H1 (cell line): Measurements from ENCODE around the gene JAG2. TPM values are rescaled to one million over a fixed set of nuclear protein-coding genes. Genes with fewer than 3 reads are reported as not detected.
A peak's percentile ranks its signal among the peaks of the same experiment; 100 is the strongest.

Experiments
- CTCF ChIA-PET: fragments of 300-600 bp; sonication (Branson Sonifier 250); formaldehyde crosslinking; loops from one replicate; lab custom pipeline; 2021; ENCODE audit not compliant: partially characterized antibody; lab: Charles Lee
- POLR2A ChIA-PET: fragments of 300-600 bp; sonication (Branson Sonifier 250); formaldehyde crosslinking; loops from one replicate; lab custom pipeline; 2021; ENCODE audit warnings: inconsistent platforms; ENCODE audit not compliant: partially characterized antibody; lab: Charles Lee
- DNase-seq, 2 experiments: peaks; one replicate each; pipeline versions ENCODE4 v3.0.0 to v3.0.0-alpha.2; 2010 to 2022; ENCODE audit warnings: low spot score in 2 of 2, low read depth in 1 of 2, mixed read lengths in 1 of 2
- FAIRE-seq: peaks from 2 replicates; lab custom pipeline; 2011; peaks lifted over from hg19 to GRCh38; lab: Jason Lieb, UNC
- H2AFZ ChIP-seq: 2 replicates; pipeline ENCODE4 v1.8.1; 2012; ENCODE audit warnings: low read length, inconsistent platforms
- H2AK5ac ChIP-seq: 2 replicates; pipeline ENCODE4 v1.6.1; 2013; ENCODE audit warnings: low read depth, low read length
- H2BK120ac ChIP-seq: replicated peaks from 2 replicates; pipeline ENCODE3; 2013; ENCODE audit warnings: low read depth, low read length, inconsistent platforms
- H2BK12ac ChIP-seq: 2 replicates; pipeline ENCODE4 v1.6.1; 2013; ENCODE audit warnings: low read depth, low read length
- H2BK15ac ChIP-seq: 2 replicates; pipeline ENCODE4 v1.6.1; 2013; ENCODE audit warnings: low read length
- H2BK20ac ChIP-seq: 2 replicates; pipeline ENCODE4 v1.6.1; 2013; ENCODE audit warnings: low read length
- H2BK5ac ChIP-seq: 2 replicates; pipeline ENCODE4 v1.6.1; 2013; ENCODE audit warnings: low read depth, low read length
- H3K14ac ChIP-seq: 2 replicates; pipeline ENCODE4 v1.6.1; 2013; ENCODE audit warnings: inconsistent platforms; ENCODE audit not compliant: insufficient read length
- H3K18ac ChIP-seq: 2 replicates; pipeline ENCODE4 v1.6.1; 2013; ENCODE audit warnings: low read length; ENCODE audit errors: extremely low read depth
- H3K23ac ChIP-seq: 2 replicates; pipeline ENCODE4 v1.6.1; 2013; ENCODE audit warnings: inconsistent platforms; ENCODE audit not compliant: insufficient read length
- H3K23me2 ChIP-seq: 2 replicates; pipeline ENCODE4 v1.6.1; 2013; ENCODE audit warnings: low read depth, low read length
- H3K27ac ChIP-seq: 2 replicates; pipeline ENCODE4 v1.6.1; 2011; ENCODE audit warnings: low read depth, low read length, inconsistent platforms
- H3K27me3 ChIP-seq, 4 experiments: replicated peaks in 1 of 4; 1 replicate in 1 of 4; 2 replicates in 3 of 4; pipeline versions ENCODE4 v1.6.1 to v1.8.1; 2011 to 2013; ENCODE audit warnings: low read length in 3 of 4, mild to moderate bottlenecking in 3 of 4, inconsistent platforms in 2 of 4, mixed read lengths in 2 of 4, moderate library complexity in 1 of 4; ENCODE audit not compliant: control insufficient read depth in 3 of 4, insufficient read depth in 3 of 4; ENCODE audit errors: extremely low read depth in 1 of 4
- H3K36me3 ChIP-seq, 4 experiments: 2 replicates each; pipeline versions ENCODE4 v1.6.1 to v1.8.1; 2011 to 2013; ENCODE audit warnings: mild to moderate bottlenecking in 4 of 4, low read length in 3 of 4, moderate library complexity in 2 of 4, control low read depth in 1 of 4, inconsistent platforms in 1 of 4; ENCODE audit not compliant: insufficient read depth in 4 of 4, control insufficient read depth in 2 of 4
- H3K4ac ChIP-seq: replicated peaks from 2 replicates; pipeline ENCODE3; 2013; ENCODE audit warnings: low read length, low read depth, mixed read lengths, inconsistent platforms; ENCODE audit not compliant: insufficient read length
- H3K4me1 ChIP-seq, 4 experiments: replicated peaks in 1 of 4; 1 replicate in 1 of 4; 2 replicates in 3 of 4; pipeline versions ENCODE4 v1.6.1 to v1.8.1; 2011 to 2013; ENCODE audit warnings: low read length in 3 of 4, inconsistent platforms in 2 of 4, mixed read lengths in 1 of 4; ENCODE audit not compliant: insufficient read depth in 4 of 4, control insufficient read depth in 3 of 4
- H3K4me2 ChIP-seq, 2 experiments: 2 replicates each; pipeline versions ENCODE4 v1.6.1 to v1.8.1; 2011 to 2013; ENCODE audit warnings: low read depth in 2 of 2, low read length in 2 of 2, control low read depth in 1 of 2, inconsistent platforms in 1 of 2, mild to moderate bottlenecking in 1 of 2; ENCODE audit not compliant: insufficient read depth in 1 of 2
- H3K4me3 ChIP-seq, 4 experiments: fragments of 200-600, 300-600 bp in 1 of 4; sonication (generic), shearing (Covaris generic), sonication (Bioruptor Twin) in 1 of 4; 2 replicates each; pipeline versions ENCODE4 v1.5.1 to v1.8.1; 2011 to 2016; ENCODE audit warnings: low read length in 4 of 4, low read depth in 3 of 4, control low read depth in 2 of 4, inconsistent platforms in 2 of 4, mild to moderate bottlenecking in 2 of 4, mixed read lengths in 1 of 4, moderate library complexity in 1 of 4; ENCODE audit not compliant: insufficient read depth in 2 of 4; ENCODE audit errors: extremely low read depth in 1 of 4
- H3K56ac ChIP-seq: replicated peaks from 2 replicates; pipeline ENCODE3; 2013; ENCODE audit warnings: low read depth, mild to moderate bottlenecking, mixed read lengths, low read length, inconsistent platforms; ENCODE audit not compliant: insufficient read length
- H3K79me1 ChIP-seq: 2 replicates; pipeline ENCODE4 v1.6.1; 2013; ENCODE audit warnings: low read depth, low read length, control low read depth
- H3K79me2 ChIP-seq, 2 experiments: 2 replicates each; pipeline versions ENCODE4 v1.6.1 to v1.8.1; 2012 to 2013; ENCODE audit warnings: low read length in 2 of 2, mild to moderate bottlenecking in 2 of 2, inconsistent platforms in 1 of 2; ENCODE audit not compliant: insufficient read depth in 2 of 2, control insufficient read depth in 1 of 2
- H3K9ac ChIP-seq, 4 experiments: replicated peaks in 1 of 4; 1 replicate in 1 of 4; 2 replicates in 3 of 4; pipeline versions ENCODE4 v1.6.1 to v1.8.1; 2011 to 2013; ENCODE audit warnings: low read depth in 3 of 4, low read length in 3 of 4, control low read depth in 2 of 4, mild to moderate bottlenecking in 2 of 4, moderate library complexity in 2 of 4, inconsistent platforms in 1 of 4; ENCODE audit errors: extremely low read depth in 1 of 4
- H3K9me3 ChIP-seq, 2 experiments: 2 replicates each; pipeline versions ENCODE4 v1.6.1 to v1.8.1; 2012 to 2013; ENCODE audit warnings: mild to moderate bottlenecking in 2 of 2, moderate library complexity in 2 of 2, control low read depth in 1 of 2, inconsistent platforms in 1 of 2, low read depth in 1 of 2, low read length in 1 of 2, mixed read lengths in 1 of 2; ENCODE audit not compliant: insufficient read depth in 2 of 2
- H4K20me1 ChIP-seq, 2 experiments: replicated peaks in 1 of 2; 2 replicates each; pipeline versions ENCODE3 to v1.8.1; 2011 to 2013; ENCODE audit warnings: inconsistent platforms in 2 of 2, low read length in 2 of 2, mild to moderate bottlenecking in 1 of 2; ENCODE audit not compliant: insufficient read depth in 2 of 2, control insufficient read depth in 1 of 2
- H4K5ac ChIP-seq: 2 replicates; pipeline ENCODE4 v1.6.1; 2013; ENCODE audit warnings: low read length, low read depth, mixed read lengths, inconsistent platforms; ENCODE audit not compliant: insufficient read length
- H4K8ac ChIP-seq: 2 replicates; pipeline ENCODE4 v1.8.0; 2013; ENCODE audit warnings: mild to moderate bottlenecking, moderate library complexity, low read length, inconsistent platforms; ENCODE audit not compliant: insufficient read depth; ENCODE audit errors: extremely low read depth
- H4K91ac ChIP-seq: replicated peaks from 2 replicates; pipeline ENCODE3; 2013; ENCODE audit warnings: low read length, mixed read lengths, inconsistent platforms; ENCODE audit not compliant: insufficient read length
- ASH2L ChIP-seq: fragments of 200-600, 300-600 bp; sonication (generic); IDR thresholded peaks from one replicate; pipeline ENCODE4 v1.7.1; 2017; ENCODE audit warnings: low read length
- CBX5 ChIP-seq: fragments of 300-800, 300-1000 bp; sonication (generic); IDR thresholded peaks from 2 replicates; pipeline ENCODE4 v1.7.1; 2016; ENCODE audit warnings: antibody characterized with exemption, low read length, low read depth
- CBX8 ChIP-seq: fragments of 300-800, 300-1000 bp; sonication (generic); IDR thresholded peaks from 2 replicates; pipeline ENCODE4 v1.7.1; 2016; ENCODE audit warnings: low read depth, low read length, borderline replicate concordance
- CHD1 ChIP-seq: IDR thresholded peaks from 2 replicates; pipeline ENCODE4 v1.6.1; 2012; ENCODE audit warnings: low read depth, low read length, improper control_type of control experiment
- EGR1 ChIP-seq: IDR thresholded peaks from 2 replicates; pipeline ENCODE4 v1.6.1; 2011; ENCODE audit warnings: low read depth, low read length, borderline replicate concordance
- EZH2 ChIP-seq: fragments of 200-600 bp; sonication (generic); IDR thresholded peaks from 2 replicates; pipeline ENCODE4 v1.7.1; 2012; ENCODE audit warnings: low read depth, mild to moderate bottlenecking, moderate library complexity, low read length, inconsistent platforms; ENCODE audit not compliant: severe bottlenecking
- POU5F1 ChIP-seq: IDR thresholded peaks from 2 replicates; pipeline ENCODE4 v1.6.1; 2011; ENCODE audit warnings: low read depth, mild to moderate bottlenecking, low read length, moderate library complexity
- RBBP5 ChIP-seq: IDR thresholded peaks from 2 replicates; pipeline ENCODE4 v1.7.1; 2012; ENCODE audit warnings: low read depth, mild to moderate bottlenecking, inconsistent platforms, low read length, moderate library complexity, borderline replicate concordance
- SP1 ChIP-seq: IDR thresholded peaks from 2 replicates; pipeline ENCODE4 v1.6.1; 2011; ENCODE audit warnings: low read depth, low read length
- WGBS, 2 experiments: shearing (Covaris generic) in 1 of 2; methylation state at CpG; one replicate each; pipeline versions ENCODE4 v1.1.6 to v1.1.7; 2013 to 2015; ENCODE audit warnings: low lambda C conversion rate in 2 of 2, mixed read lengths in 2 of 2, inconsistent platforms in 1 of 2, low coverage in 1 of 2, missing lambda C conversion rate in 1 of 2; ENCODE audit not compliant: insufficient replicate concordance in 2 of 2, insufficient coverage in 1 of 2, insufficient read length in 1 of 2; ENCODE audit errors: extremely low coverage in 1 of 2, missing lambda C conversion rate in 1 of 2; 5-methylcytosine and 5-hydroxymethylcytosine counted together
- polyA plus RNA-seq, 7 experiments: library from polyadenylated mRNA; depleted of rRNA in 3 of 7; stranded (reverse) in 5 of 7; unstranded in 2 of 7; fragments of >200 nt in 5 of 7; fragments of 200-250 nt in 2 of 7; gene quantifications; 1 replicate in 5 of 7; 2 replicates in 1 of 7; 4 replicates in 1 of 7; pipeline versions ENCODE4 v1.2.1 to v1.2.3, GENCODE V29; 2011 to 2013; ENCODE audit warnings: missing spikeins in 2 of 7, mixed read lengths in 2 of 7
- total RNA-seq: library from RNA; stranded (reverse); fragmentation: NEBNext Ultra II Directional; extraction: Animal tissue kit (Norgen Biotek cat#: 25700); gene quantifications from 2 replicates; pipeline ENCODE4 v1.2.1, GENCODE V29; 2021

Gene JAG2
- total and polyA plus RNA-seq, 2 of the 8 experiments (the other 6 are each of a cell fraction or from before 2014, with no cell fraction given) = 2.8 to 6.2 TPM

DNA sequence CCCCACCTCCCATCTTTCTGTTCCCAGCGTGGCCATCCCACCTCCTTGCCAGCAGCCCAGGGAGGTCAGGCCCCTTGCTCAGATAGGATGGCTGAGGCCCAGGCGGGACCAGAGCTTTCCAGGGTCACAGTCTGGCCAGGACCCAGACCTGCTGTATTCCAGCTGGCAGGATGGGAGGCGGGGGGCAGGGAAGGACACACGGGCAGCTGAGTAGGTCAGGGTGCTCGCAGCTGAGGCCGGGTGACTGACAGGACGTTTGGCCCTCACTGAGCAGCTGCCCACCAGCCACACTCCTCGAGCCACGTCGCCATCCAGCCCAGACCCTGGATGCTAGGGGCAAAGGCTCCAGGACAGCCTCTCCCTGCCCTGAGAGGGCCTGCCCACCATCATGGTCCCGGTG lies 8.5 kb upstream of the JAG2 start:
- Histone ChIP-seq H3K4me2 (no peak overlapping the region), H3K9me3 (no peaks in the 10 kb centered on the region), H4K91ac (no peak overlapping the region), H4K5ac (no peak overlapping the region), H3K56ac (no peak overlapping the region), H4K8ac (peak overlapping the region; percentile 51; the same call in 1 of the 2 replicates), H3K36me3 (no peaks in the 10 kb centered on the region), H2BK12ac (no peak overlapping the region), H3K4me3 (no peak overlapping the region), H3K79me1 (no peaks in the 10 kb centered on the region; the same call in 1 of the 2 replicates), H3K9ac (no peak overlapping the region), H2AFZ (no peak overlapping the region), H2BK15ac (no peak overlapping the region), H3K18ac (no peak overlapping the region), H3K14ac (no peak overlapping the region), H3K23ac (no peak overlapping the region), H2AK5ac (no peak overlapping the region), H3K27me3 (peaks cover 0 to 7% (median 5%) of the 10 kb centered on the region in 4 experiments; a peak in 4 of 7 replicates), H3K4ac (no peak overlapping the region), H3K4me1 (peaks cover 0 to 4% (median 1%) of the 10 kb centered on the region in 4 experiments; a peak in 1 of 7 replicates), H2BK20ac (no peak overlapping the region), H3K27ac (no peak overlapping the region), H3K79me2 (no peaks in the 10 kb centered on the region), H2BK120ac (no peak overlapping the region), H4K20me1 (peaks cover 5 to 8% of the 10 kb centered on the region in 2 experiments), H3K23me2 (peaks cover 3% of the 10 kb centered on the region; the same call in 1 of the 2 replicates), H2BK5ac (no peak overlapping the region)
- POLR2A ChIA-PET = interaction anchor here (2.3 kb wide), 1 partner anchor 8 kb away, joined by 6 read pairs; the partner anchor contains the start of gene JAG2
- FAIRE-seq = no peak
- CTCF ChIA-PET = interaction anchor here (0.8 to 1.6 kb wide), 4 partner anchors 12 to 175 kb away, joined by 3 to 6 read pairs (median 4); no protein-coding TSS in a partner anchor
- no peak for DNase-seq
- no peak for TF ChIP-seq CBX8
- no peak for TF ChIP-seq ASH2L
- no peak for TF ChIP-seq EGR1
- TF ChIP-seq CHD1 = no peak
- no peak for TF ChIP-seq EZH2
- no peak for TF ChIP-seq RBBP5
- TF ChIP-seq POU5F1 = no peak
- no peak for TF ChIP-seq CBX5
- TF ChIP-seq SP1 = no peak
- WGBS, 2 experiments = 84% methylated on average over 10 of the region's 11 CpGs; no CpG with 5 or more reads in 1 of the 2 experiments
